ENCODE measurements around the gene GDF15.

The GDF15 gene

DNA sequence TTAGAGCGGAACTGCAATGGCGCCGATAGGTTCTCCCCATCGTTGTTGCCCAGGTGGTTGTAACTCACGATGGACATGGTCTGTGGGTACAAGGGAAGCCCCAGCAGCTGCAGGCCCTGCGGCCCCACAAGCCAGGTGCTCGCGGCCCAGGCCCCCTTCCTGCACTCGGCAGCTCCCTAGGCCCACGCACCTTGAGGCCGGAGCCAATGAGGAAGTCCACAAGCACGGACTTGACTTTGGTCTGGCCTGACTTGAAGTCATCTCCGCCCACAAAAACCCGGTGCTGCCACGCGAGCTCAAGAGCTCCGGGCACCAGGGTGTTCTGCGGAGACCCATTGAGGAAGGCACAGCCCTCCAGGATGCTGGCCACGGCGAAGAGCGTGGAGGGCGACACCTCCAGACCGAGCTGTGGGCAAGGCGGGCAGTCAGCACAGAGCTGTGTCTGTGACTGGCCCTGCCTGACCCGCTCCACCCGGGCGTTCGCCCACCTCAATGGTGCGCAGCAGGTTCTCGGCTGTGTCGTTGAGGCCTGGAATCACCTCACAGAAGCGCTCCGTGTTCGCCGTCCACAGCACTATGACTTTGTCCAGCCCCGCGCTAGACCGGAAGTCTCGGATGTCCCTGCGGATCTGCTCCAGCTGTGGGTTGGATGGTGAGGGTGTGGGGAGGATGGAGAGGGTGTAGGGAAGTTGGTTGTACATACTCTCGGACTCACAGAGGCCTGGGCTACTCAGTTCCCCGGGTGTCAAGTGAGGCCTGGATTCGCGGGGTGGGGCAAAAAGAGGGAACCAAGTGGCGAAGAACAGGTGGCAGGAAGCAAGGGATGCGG lies 50.1 kb downstream of the GDF15 start:
- DNase-seq: peak in 1 of 2 donors; percentile 22
- H3K4me1 Mint-ChIP-seq: peaks cover 64% of the 10 kb centered on the region
- peak overlapping the region in 1 of 2 donors; percentile 78 for H3K27ac Mint-ChIP-seq
- H3K4me3 Mint-ChIP-seq: peak overlapping the region; percentile 70 to 82
- H3K9me3 Mint-ChIP-seq: no peaks in the 10 kb centered on the region
- ATAC-seq: no peak
- no peaks in the 10 kb centered on the region for H3K27me3 Mint-ChIP-seq

DNA sequence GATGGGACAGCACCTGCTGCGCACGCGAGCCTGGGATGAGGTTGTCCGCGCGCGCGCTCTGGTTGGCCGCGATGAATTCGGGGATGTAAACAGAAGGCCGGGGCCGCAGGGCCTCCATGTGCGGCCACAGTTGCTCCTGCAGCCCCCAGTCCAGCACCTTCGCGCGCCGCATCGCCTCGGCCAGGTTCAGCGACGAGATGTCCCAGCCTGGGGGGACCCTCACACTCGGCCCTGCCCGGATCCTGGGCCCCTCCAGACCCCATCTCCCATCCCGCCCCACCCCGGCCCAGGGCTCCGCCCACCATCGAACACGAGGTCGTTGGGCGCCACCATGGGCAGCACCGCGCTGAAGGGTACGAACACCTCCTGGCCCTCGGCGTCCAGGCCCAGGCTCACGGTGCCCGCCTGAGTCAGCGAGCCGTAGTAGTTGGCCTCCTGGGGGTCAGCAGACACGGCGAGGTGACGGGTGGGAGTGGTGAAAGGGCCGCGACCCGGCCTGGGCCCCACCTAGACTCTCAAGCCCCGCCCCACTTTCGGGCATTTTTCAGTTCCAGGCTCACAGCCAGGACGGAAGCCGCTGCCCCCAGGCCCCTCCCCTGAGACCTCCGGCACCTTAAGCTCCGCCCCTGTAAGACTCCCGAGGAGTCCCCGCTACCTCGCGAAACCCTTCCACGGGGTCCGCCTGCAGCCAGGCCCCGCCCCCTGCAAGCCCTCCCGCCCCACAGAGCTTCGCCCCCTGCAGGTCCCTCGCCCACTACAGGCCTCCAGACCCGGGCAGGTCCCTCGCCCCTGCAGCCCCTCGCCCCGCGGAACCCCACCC lies 50.9 kb downstream of the GDF15 start:
- Mint-ChIP-seq H3K4me1 (peaks cover 69% of the 10 kb centered on the region), H3K9me3 (no peaks in the 10 kb centered on the region), H3K27ac (peak overlapping the region in 1 of 2 donors; percentile 75), H3K4me3 (peak overlapping the region; percentile 80 to 82), H3K27me3 (no peaks in the 10 kb centered on the region)
- DNase-seq: peak; percentile 83
- ATAC-seq: peak; percentile 66

DNA sequence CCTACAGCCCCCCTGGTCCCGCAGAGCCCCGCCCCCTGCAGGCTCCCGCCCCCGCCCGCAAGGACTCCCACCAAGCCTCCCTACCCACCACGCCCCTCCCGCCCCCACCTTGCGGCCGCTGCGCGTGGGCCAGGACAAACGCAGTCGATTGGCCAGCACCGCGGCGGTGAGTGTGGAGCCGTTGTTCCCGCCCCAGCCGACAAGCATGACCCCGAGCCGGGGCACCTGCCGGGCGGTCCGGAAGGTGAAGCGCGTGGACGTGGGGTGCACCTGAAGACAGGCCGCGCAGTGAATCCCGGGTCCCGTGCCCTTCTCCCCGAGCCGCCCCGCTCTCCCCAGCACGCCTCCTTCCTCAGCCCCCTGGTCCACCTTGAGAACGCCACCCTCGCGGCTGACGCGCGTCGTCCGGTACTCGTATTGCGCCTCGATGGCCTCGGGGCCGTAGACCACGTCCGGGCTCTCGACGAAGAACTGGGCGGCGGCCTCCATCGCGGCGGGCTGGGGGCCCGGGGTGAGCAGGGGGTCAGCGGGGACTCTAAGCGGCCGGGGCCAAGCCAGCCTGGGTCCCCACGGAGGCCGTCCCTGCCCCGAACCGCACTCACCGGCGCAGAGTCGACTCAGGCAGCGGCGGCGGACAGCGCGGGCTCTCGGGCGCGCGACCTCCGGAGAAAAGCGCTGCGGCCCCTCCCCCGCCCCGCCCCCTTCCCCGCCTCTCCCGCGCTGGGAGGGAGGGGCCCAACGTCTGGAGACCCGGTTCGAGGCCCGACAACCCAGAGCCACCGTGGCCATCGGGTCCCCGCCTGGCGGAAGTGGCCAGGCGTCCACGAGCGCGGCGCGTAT lies 51.8 kb downstream of the GDF15 start, which contains the start of gene ISYNA1:
Gene ISYNA1 (minus strand): TSS at position 643 of the 840 bp plus-strand sequence. CDS start 154 bp downstream, at position 489.
- no peaks in the 10 kb centered on the region for H3K27me3 Mint-ChIP-seq
- H3K4me3 Mint-ChIP-seq: peak within 1 kb of the TSS; percentile 80 to 82
- ATAC-seq (peak; percentile 29), DNase-seq (peak; percentile 53 to 54)
- peaks cover 6 to 8% of the 10 kb centered on the region in 2 donors for H3K9me3 Mint-ChIP-seq
- H3K27ac Mint-ChIP-seq: peak within 1 kb of the TSS in 1 of 2 donors; percentile 34
- peaks cover 69% of the 10 kb centered on the region for H3K4me1 Mint-ChIP-seq

DNA sequence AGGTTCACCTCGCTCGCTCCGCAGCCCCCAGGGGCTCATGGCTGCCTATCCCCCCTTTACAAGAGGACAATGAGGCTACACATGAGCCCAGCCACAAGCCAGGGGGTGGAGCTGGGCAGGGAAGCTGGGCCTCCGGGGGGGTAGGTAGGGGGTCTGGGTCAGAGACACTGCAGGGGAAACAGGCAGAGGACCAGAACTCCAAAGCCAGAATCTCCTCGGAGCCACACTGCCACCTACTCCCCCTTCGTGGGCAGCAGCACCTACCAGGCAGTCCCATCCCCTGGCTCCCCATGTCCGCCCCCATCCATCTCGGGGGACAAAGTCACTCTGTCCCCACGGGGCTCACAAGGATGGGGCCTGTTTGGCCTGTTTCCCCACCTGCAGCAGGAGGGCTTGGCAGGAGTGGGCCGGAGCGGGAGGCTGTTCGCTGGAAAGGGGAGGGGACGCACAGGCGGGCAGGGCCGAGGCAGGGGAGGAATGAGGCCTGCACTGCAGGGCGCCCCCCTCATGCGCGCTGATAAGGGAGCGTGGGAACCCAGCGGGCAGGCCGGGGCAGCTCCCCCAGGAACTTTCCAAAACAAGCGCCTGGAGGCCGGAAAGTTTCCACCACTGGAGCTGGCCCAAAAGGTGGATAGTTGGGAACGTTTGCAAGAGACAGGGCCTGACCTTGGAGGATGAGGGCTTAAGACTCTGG lies 52.5 kb downstream of the GDF15 start:
- no peak for ATAC-seq

More for the DNA sequence above, 52.5 kb downstream of the GDF15 start:
- DNase-seq: peak; percentile 17 to 24
- H3K4me1 Mint-ChIP-seq: peaks cover 73% of the 10 kb centered on the region
- H3K27me3 Mint-ChIP-seq: no peaks in the 10 kb centered on the region
- peak overlapping the region in 1 of 2 donors; percentile 57 for H3K4me3 Mint-ChIP-seq
- H3K9me3 Mint-ChIP-seq: peaks cover 6 to 9% of the 10 kb centered on the region in 2 donors
- H3K27ac Mint-ChIP-seq: no peak overlapping the region

Measured in stimulated activated naive CD8-positive, alpha-beta T cell treated with anti-CD3 and anti-CD28 coated beads, Interleukin-15, amount 100 ng/mL, for 72 hours (primary cell).